Prostate gland (tissue), 2 donors: ENCODE data around the gene PPP1R36.

Experiments
- CTCF ChIP-seq, 4 experiments: fragments of 200-600 bp in 2 of 4; fragments of 450-650 bp in 2 of 4; sonication (generic) in 2 of 4; IDR thresholded peaks; 1 replicate in 3 of 4; 2 replicates in 1 of 4; pipeline ENCODE4 v1.5.1; 2016 to 2019; ENCODE audit warnings: antibody characterized with exemption in 4 of 4, mild to moderate bottlenecking in 2 of 4, moderate library complexity in 2 of 4
- POLR2A ChIP-seq: fragments of 450-650 bp; IDR thresholded peaks from one replicate; pipeline ENCODE4 v1.6.1; 2016; ENCODE audit warnings: antibody characterized with exemption, mild to moderate bottlenecking
- POLR2AphosphoS5 ChIP-seq: sonication (generic); formaldehyde crosslinking; IDR thresholded peaks from one replicate; pipeline ENCODE4 v1.6.1; 2017; ENCODE audit warnings: antibody characterized with exemption

GRCh38 chr14:64604001-64604400 is 54.2 kb downstream of the PPP1R36 start:
- TF ChIP-seq POLR2AphosphoS5 = no peak
- no peak for TF ChIP-seq CTCF (IDR thresholded peaks at IDR 0.05)
- no peak for TF ChIP-seq POLR2A
